Thymus (tissue), 11 donors: ENCODE data around the gene GLUD1. TPM values are rescaled to one million over a fixed set of nuclear protein-coding genes. Genes with fewer than 3 reads are reported as not detected.
"Not testable (repeated sequence)": the region's sequence is repeated elsewhere in the genome, so short reads cannot be mapped to it uniquely, and the experiment has no call there.

Experiments used
- DNase-seq, 9 donors: peaks; one replicate each; pipeline ENCODE4 v3.0.0-alpha.2; 2013; ENCODE audit warnings: low spot score in 9 of 9, low read depth in 6 of 9, missing footprints in 1 of 9
- H3K27ac ChIP-seq, 2 donors: one replicate each; pipeline ENCODE4 v1.5.1; 2013; ENCODE audit warnings: control low read depth in 1 of 2, low read depth in 1 of 2, low read length in 1 of 2, mild to moderate bottlenecking in 1 of 2, moderate library complexity in 1 of 2
- H3K27me3 ChIP-seq, 2 donors: one replicate each; pipeline ENCODE4 v1.5.1; 2013; ENCODE audit warnings: low read length in 1 of 2; ENCODE audit not compliant: control insufficient read depth in 2 of 2, insufficient read depth in 1 of 2
- H3K36me3 ChIP-seq, 2 donors: one replicate each; pipeline ENCODE4 v1.5.1; 2013; ENCODE audit warnings: low read length in 1 of 2, mild to moderate bottlenecking in 1 of 2, moderate library complexity in 1 of 2; ENCODE audit not compliant: control insufficient read depth in 2 of 2, insufficient read depth in 2 of 2
- H3K4me1 ChIP-seq, 2 donors: one replicate each; pipeline ENCODE4 v1.5.1; 2013; ENCODE audit warnings: low read length in 2 of 2; ENCODE audit not compliant: control insufficient read depth in 2 of 2, insufficient read depth in 2 of 2
- H3K4me3 ChIP-seq, 2 donors: one replicate each; pipeline ENCODE4 v1.5.1; 2013; ENCODE audit warnings: low read length in 2 of 2, control low read depth in 1 of 2, mild to moderate bottlenecking in 1 of 2
- H3K9me3 ChIP-seq, 2 donors: one replicate each; pipeline ENCODE4 v1.5.1; 2013; ENCODE audit warnings: low read length in 1 of 2, mild to moderate bottlenecking in 1 of 2; ENCODE audit not compliant: control insufficient read depth in 2 of 2, insufficient read depth in 1 of 2
- WGBS: extraction: QIAGEN DNeasy Blood & Tissue Kit; methylation state at CpG from one replicate; pipeline ENCODE4 v1.1.7; 2013; 5-methylcytosine and 5-hydroxymethylcytosine counted together
- polyA plus RNA-seq: library from polyadenylated mRNA; stranded (reverse); fragments of 200-250 nt; gene quantifications from one replicate; pipeline ENCODE4 v1.2.3, GENCODE V29; 2013
- total RNA-seq: library from RNA; stranded (reverse); fragments of 120-200 nt; gene quantifications from one replicate; pipeline ENCODE4 v1.2.4, GENCODE V29; 2013
- donor health status: healthy.

GLUD1 gene
- total and polyA plus RNA-seq, 2 donors = 65.9 to 93.7 TPM

- WGBS = 100% methylated on average over 1 of the region's 2 CpGs
- not testable (repeated sequence) for H3K36me3 ChIP-seq, H3K4me3 ChIP-seq, H3K27me3 ChIP-seq, H3K9me3 ChIP-seq, H3K27ac ChIP-seq, H3K4me1 ChIP-seq, DNase-seq
Measured at GRCh38 chr10:87127048-87127447, 32.4 kb upstream of the GLUD1 start.

- not testable (repeated sequence) for DNase-seq, H3K27ac ChIP-seq, H3K9me3 ChIP-seq, H3K36me3 ChIP-seq, H3K27me3 ChIP-seq, H3K4me1 ChIP-seq, H3K4me3 ChIP-seq
- 98% methylated on average over 3 of the region's 4 CpGs for WGBS
Measured at GRCh38 chr10:87123351-87123750, 28.7 kb upstream of the GLUD1 start.

GRCh38 chr10:87119029-87119428, 24.4 kb upstream of the GLUD1 start:
- not testable (repeated sequence) for DNase-seq, H3K9me3 ChIP-seq

GRCh38 chr10:87118122-87118521, 23.5 kb upstream of the GLUD1 start:
- H3K4me1 ChIP-seq, H3K27ac ChIP-seq, H3K4me3 ChIP-seq, H3K9me3 ChIP-seq, H3K27me3 ChIP-seq, H3K36me3 ChIP-seq, DNase-seq: not testable (repeated sequence)
- WGBS = 100% methylated on average over 1 of the region's 1 CpG

More at GRCh38 chr10:87119029-87119428, 24.4 kb upstream of the GLUD1 start:
- not testable (repeated sequence) for H3K4me3 ChIP-seq, H3K4me1 ChIP-seq, H3K27me3 ChIP-seq, H3K36me3 ChIP-seq, H3K27ac ChIP-seq
- 92% methylated on average over 1 of the region's 1 CpG for WGBS

GRCh38 chr10:87105446-87106124, 10.9 kb upstream of the GLUD1 start:
- WGBS = 96% methylated on average over 7 of the region's 7 CpGs
- H3K4me3 ChIP-seq = no peak overlapping the region
- peaks cover 2 to 12% of the 10 kb centered on the region in 2 donors for H3K36me3 ChIP-seq
- no peak overlapping the region for H3K27ac ChIP-seq
- no peak for DNase-seq
- H3K4me1 ChIP-seq = no peaks in the 10 kb centered on the region
- H3K27me3 ChIP-seq = no peaks in the 10 kb centered on the region
- H3K9me3 ChIP-seq = no peaks in the 10 kb centered on the region

GRCh38 chr10:87104727-87105126, 10.1 kb upstream of the GLUD1 start:
- WGBS = 95% methylated on average over 8 of the region's 8 CpGs
- H3K4me3 ChIP-seq, H3K27ac ChIP-seq, H3K4me1 ChIP-seq, H3K9me3 ChIP-seq, H3K27me3 ChIP-seq, DNase-seq: not testable (repeated sequence)
- peaks cover 2 to 12% of the 10 kb centered on the region in 2 donors for H3K36me3 ChIP-seq

- Histone ChIP-seq H3K27ac (no peak overlapping the region), H3K9me3 (no peaks in the 10 kb centered on the region), H3K4me3 (no peak overlapping the region), H3K4me1 (no peaks in the 10 kb centered on the region), H3K36me3 (peaks cover 0 to 5% of the 10 kb centered on the region in 2 donors), H3K27me3 (no peaks in the 10 kb centered on the region)
- WGBS = 99% methylated on average over 2 of the region's 2 CpGs
- DNase-seq = no peak
Measured at GRCh38 chr10:87101996-87102395, 7.4 kb upstream of the GLUD1 start.

GRCh38 chr10:87095236-87095945, 748 bp upstream of the GLUD1 start:
- whole genome bisulfite sequencing = under 1% methylated on average over 60 of the region's 60 CpGs
- Histone ChIP-seq H3K27me3 (no peaks in the 10 kb centered on the region), H3K36me3 (no peaks in the 10 kb centered on the region), H3K9me3 (no peaks in the 10 kb centered on the region), H3K27ac (peak overlapping the region; percentile 82 to 96), H3K4me1 (peaks cover 15 to 20% of the 10 kb centered on the region in 2 donors), H3K4me3 (peak overlapping the region; percentile 70 to 91)
- peak in 7 of 9 donors; percentile 17 to 75 (median 56) for DNase-seq

- peak overlapping the region; percentile 53 to 88 for H3K27ac ChIP-seq
- H3K36me3 ChIP-seq = peaks cover 0 to 4% of the 10 kb centered on the region in 2 donors
- peaks cover 15 to 20% of the 10 kb centered on the region in 2 donors for H3K4me1 ChIP-seq
- DNase-seq = peak in 7 of 9 donors; percentile 24 to 70 (median 37)
- 2% methylated on average over 39 of the region's 39 CpGs for WGBS
- no peaks in the 10 kb centered on the region for H3K27me3 ChIP-seq
- peak overlapping the region; percentile 77 to 91 for H3K4me3 ChIP-seq
- no peaks in the 10 kb centered on the region for H3K9me3 ChIP-seq
Measured at GRCh38 chr10:87093632-87094372, 841 bp downstream of the GLUD1 start.
